Mesothelial cell of epicardium (in vitro differentiated cells): ENCODE data around the gene ECSCR. TPM values are rescaled to one million over a fixed set of nuclear protein-coding genes. Genes with fewer than 3 reads are reported as not detected.

Experiments used
- DNase-seq, 2 experiments: peaks; one replicate each; pipeline ENCODE4 v3.0.0; 2021; ENCODE audit warnings: low spot score in 2 of 2; ENCODE audit not compliant: unreplicated experiment in 2 of 2
- H3K27ac Mint-ChIP-seq: 2 replicates; pipeline ENCODE4 v1.8.0; 2021; ENCODE audit warnings: mixed read lengths
- H3K27me3 Mint-ChIP-seq: 2 replicates; pipeline ENCODE4 v1.8.0; 2021; ENCODE audit warnings: low read depth, mixed read lengths
- H3K36me3 Mint-ChIP-seq: 2 replicates; pipeline ENCODE4 v1.8.0; 2021; ENCODE audit warnings: mixed read lengths
- H3K4me1 Mint-ChIP-seq: 2 replicates; pipeline ENCODE4 v1.8.0; 2021; ENCODE audit warnings: mixed read lengths
- H3K4me3 Mint-ChIP-seq: 2 replicates; pipeline ENCODE4 v1.8.0; 2021; ENCODE audit warnings: mild to moderate bottlenecking, moderate library complexity, mixed read lengths
- H3K9me3 Mint-ChIP-seq: 2 replicates; pipeline ENCODE4 v1.8.0; 2021; ENCODE audit warnings: mixed read lengths
- CTCF ChIP-seq: fragments of 200-600 bp; sonication (generic); IDR thresholded peaks from one replicate; pipeline ENCODE4 v1.5.0; 2021; ENCODE audit warnings: antibody characterized with exemption; ENCODE audit not compliant: unreplicated experiment
- total RNA-seq: library from RNA; stranded (reverse); gene quantifications from 3 replicates; pipeline ENCODE4 v1.2.1, GENCODE V29; 2021

Gene ECSCR
- total RNA-seq, 1 donor from 2014 or later, result not detected

- no peaks in the 10 kb centered on the region for H3K27me3 Mint-ChIP-seq
- no peak overlapping the region for H3K4me3 Mint-ChIP-seq
- peak overlapping the region; percentile 88 for H3K27ac Mint-ChIP-seq
- no peak for DNase-seq
- TF ChIP-seq CTCF, result no peak
- H3K4me1 Mint-ChIP-seq, result peaks cover 32% of the 10 kb centered on the region
- H3K9me3 Mint-ChIP-seq, result no peaks in the 10 kb centered on the region
- H3K36me3 Mint-ChIP-seq, result no peaks in the 10 kb centered on the region
Observed at GRCh38 chr5:139473565-139473964, 11.0 kb upstream of the ECSCR start.

DNA sequence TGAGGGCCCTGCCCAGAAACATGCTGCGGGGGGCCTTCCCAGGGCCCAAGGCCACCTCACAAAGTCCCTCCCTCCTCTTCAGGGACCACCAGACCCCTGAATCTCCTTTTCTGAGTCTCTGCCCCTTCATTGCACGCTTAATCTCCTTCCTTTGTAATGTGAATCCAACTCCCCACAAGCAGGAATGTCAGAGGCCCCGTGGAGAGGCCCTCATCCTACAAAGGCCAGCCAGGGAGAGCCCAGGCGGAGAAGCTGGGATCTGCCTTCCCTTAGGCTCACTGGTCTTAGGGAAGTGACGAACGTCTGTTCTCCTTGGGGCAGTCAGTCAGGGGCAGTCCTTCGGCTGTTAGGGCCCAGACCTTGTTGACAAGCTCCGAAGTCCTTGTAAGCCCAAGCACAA, 10.6 kb upstream of the ECSCR start:
- no peaks in the 10 kb centered on the region for H3K9me3 Mint-ChIP-seq
- H3K27me3 Mint-ChIP-seq, result no peaks in the 10 kb centered on the region
- H3K27ac Mint-ChIP-seq, result peak overlapping the region; percentile 88
- DNase-seq, result no peak
- TF ChIP-seq CTCF, result no peak
- no peak overlapping the region for H3K4me3 Mint-ChIP-seq
- peaks cover 31% of the 10 kb centered on the region for H3K4me1 Mint-ChIP-seq
- H3K36me3 Mint-ChIP-seq, result no peaks in the 10 kb centered on the region

DNA sequence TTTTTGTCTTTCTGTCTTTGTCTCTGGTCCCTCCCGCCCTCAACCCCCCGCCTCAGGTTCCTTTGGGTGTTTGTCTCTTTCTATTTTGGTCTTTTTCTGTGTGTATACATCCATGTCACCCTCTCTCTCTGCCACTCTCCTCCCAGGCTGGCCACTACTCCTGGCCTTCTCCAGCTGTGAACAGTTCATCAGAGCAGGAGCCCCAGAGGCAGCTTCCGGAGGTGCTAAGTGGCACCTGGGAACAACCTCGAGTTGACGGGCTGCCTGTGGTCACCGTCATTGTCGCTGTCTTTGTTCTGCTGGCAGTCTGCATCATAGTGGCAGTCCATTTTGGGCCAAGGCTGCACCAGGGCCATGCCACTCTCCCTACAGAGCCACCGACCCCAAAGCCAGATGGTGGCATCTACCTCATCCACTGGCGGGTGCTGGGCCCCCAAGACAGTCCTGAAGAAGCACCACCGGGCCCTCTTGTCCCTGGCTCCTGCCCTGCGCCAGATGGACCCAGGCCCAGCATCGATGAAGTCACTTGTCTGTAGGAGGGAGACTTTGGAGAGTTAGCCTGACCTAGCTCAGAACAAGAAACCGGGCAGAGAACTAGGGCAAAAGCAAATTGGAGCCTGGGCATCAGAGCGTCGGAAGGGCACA, 10.0 kb upstream of the ECSCR start:
- no peaks in the 10 kb centered on the region for H3K27me3 Mint-ChIP-seq
- H3K4me1 Mint-ChIP-seq, result peaks cover 31% of the 10 kb centered on the region
- H3K4me3 Mint-ChIP-seq, result no peak overlapping the region
- DNase-seq, result no peak
- no peaks in the 10 kb centered on the region for H3K36me3 Mint-ChIP-seq
- H3K9me3 Mint-ChIP-seq, result no peaks in the 10 kb centered on the region
- peak overlapping the region; percentile 88 for H3K27ac Mint-ChIP-seq
- no peak for TF ChIP-seq CTCF

DNA sequence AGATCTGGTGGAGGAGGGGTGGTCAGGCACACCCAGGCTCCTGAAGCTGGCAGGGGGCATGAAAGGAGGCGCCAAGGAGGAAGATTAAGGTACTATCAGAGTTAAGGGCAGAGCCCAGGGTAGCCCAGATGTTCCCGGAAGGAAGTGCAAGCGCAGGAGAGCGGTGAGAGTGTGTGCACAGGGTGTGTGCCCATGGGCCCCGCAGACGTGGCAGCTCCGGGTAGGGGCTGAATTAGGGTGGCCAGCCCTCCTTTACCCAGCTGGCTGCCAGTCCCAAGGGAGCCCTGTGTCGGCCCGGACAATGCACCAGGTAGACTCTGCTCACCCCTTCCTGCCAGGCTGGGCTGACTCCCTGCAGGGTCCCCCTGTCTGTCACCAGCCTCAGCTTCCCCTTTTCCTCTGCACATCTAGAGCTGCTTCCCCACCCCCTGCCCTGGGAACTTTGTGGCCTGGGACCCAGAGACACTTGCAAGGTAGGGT, 8.3 kb upstream of the ECSCR start, which contains the start of gene SMIM33:
Gene SMIM33, plus strand, starts transcription at position 184 of the 480 bp plus-strand sequence. Its CDS starts 118 bp downstream, at position 302.
- no peak for DNase-seq
- Mint-ChIP-seq H3K27ac (no peak within 1 kb of the TSS), H3K4me3 (no peak within 1 kb of the TSS), H3K27me3 (no peaks in the 10 kb centered on the region), H3K36me3 (no peaks in the 10 kb centered on the region), H3K9me3 (no peaks in the 10 kb centered on the region), H3K4me1 (peaks cover 31% of the 10 kb centered on the region)
- TF ChIP-seq CTCF, result no peak

- Mint-ChIP-seq H3K27me3 (no peaks in the 10 kb centered on the region), H3K9me3 (no peaks in the 10 kb centered on the region), H3K4me3 (no peak overlapping the region), H3K27ac (no peak overlapping the region), H3K36me3 (no peaks in the 10 kb centered on the region), H3K4me1 (peaks cover 15% of the 10 kb centered on the region)
- no peak for TF ChIP-seq CTCF
- no peak for DNase-seq
Observed at GRCh38 chr5:139468421-139468931, 5.9 kb upstream of the ECSCR start.
